Ovary (tissue), 9 donors: Measurements from ENCODE around the gene CYB5A. TPM values are rescaled to one million over a fixed set of nuclear protein-coding genes. Genes with fewer than 3 reads are reported as not detected.

ENCODE experiments used
- DNase-seq, 5 donors: peaks; one replicate each; pipeline ENCODE4 v3.0.0-alpha.2; 2019 to 2020
- H3K27ac ChIP-seq, 2 donors: fragments of 200-600 bp; one replicate each; pipeline versions ENCODE4 v1.5.1 to v1.8.0; 2019 to 2022
- H3K27me3 ChIP-seq: fragments of 200-600 bp; one replicate; pipeline ENCODE4 v1.8.0; 2022
- H3K36me3 ChIP-seq: fragments of 200-600 bp; sonication (generic); one replicate; pipeline ENCODE4 v1.5.1; 2019
- H3K4me1 ChIP-seq: one replicate; pipeline ENCODE4 v1.8.1; 2013; ENCODE audit warnings: mild to moderate bottlenecking, moderate library complexity; ENCODE audit not compliant: insufficient read depth
- H3K4me3 ChIP-seq: fragments of 200-600 bp; sonication (generic); one replicate; pipeline ENCODE4 v1.5.1; 2017
- H3K9me3 ChIP-seq, 2 donors: fragments of 200-600 bp in 1 of 2; sonication (generic) in 1 of 2; one replicate each; pipeline versions ENCODE4 v1.5.1 to v1.8.1; 2013 to 2019; ENCODE audit warnings: mild to moderate bottlenecking in 1 of 2, moderate library complexity in 1 of 2
- EP300 ChIP-seq: sonication (generic); formaldehyde crosslinking; IDR thresholded peaks from one replicate; pipeline ENCODE4 v1.6.1; 2017; ENCODE audit warnings: antibody characterized with exemption
- POLR2A ChIP-seq: fragments of 450-650 bp; IDR thresholded peaks from one replicate; pipeline ENCODE4 v1.6.1; 2017; ENCODE audit warnings: antibody characterized with exemption, mild to moderate bottlenecking, moderate library complexity
- WGBS, 3 donors: extraction: QIAGEN DNeasy Blood & Tissue Kit in 1 of 3; methylation state at CpG; one replicate each; pipeline versions ENCODE4 v1.1.5 to v1.1.7; 2013 to 2017; 5-methylcytosine and 5-hydroxymethylcytosine counted together
- intact Hi-C, 4 donors: fragments of 100-400 bp; cut with DNase I; formaldehyde crosslinking; loops; one replicate each; pipeline versions ENCODE4 v1.11.0 to v1.15.1; 2022 to 2023
- polyA plus RNA-seq, 2 donors: library from polyadenylated mRNA; stranded (reverse); fragments of 200-250 nt in 1 of 2; fragments of 350-450 nt in 1 of 2; fragmentation: Illumina TruSeq in 1 of 2; extraction: RNeasy Lipid Tissue Mini Kit (QIAGEN cat#74804) in 1 of 2; gene quantifications; one replicate each; pipeline ENCODE4 v1.2.3, GENCODE V29; 2013 to 2014
- total RNA-seq, 7 donors: library from RNA; depleted of rRNA in 2 of 7; stranded (reverse); fragments of >200 nt in 2 of 7; fragmentation: NEBNext Ultra II Directional in 3 of 7; extraction: Animal tissue kit (Norgen Biotek cat#: 25700) in 3 of 7; gene quantifications; one replicate each; pipeline versions ENCODE4 v1.1.0 to v1.2.4, GENCODE V29; 2016 to 2023
- TF ChIP-seq, protein P1 (sequence below), 3 donors: fragments of 450-650 bp in 2 of 3; fragments of 200-600 bp in 1 of 3; IDR thresholded peaks; one replicate each; pipeline versions ENCODE4 v1.5.1 to v1.8.0; 2016 to 2022; ENCODE audit warnings: antibody characterized with exemption in 3 of 3, mild to moderate bottlenecking in 1 of 3
- donor health status: DM: no; HTN: no; CAD: no; lungs with moderate emphysema.
- donor health status: DM: no; HTN: no; CAD: no.
- donor health status: Bipolar disorder and iron deficiency.
- donor health status: DM: yes; HTN: yes; CAD: no.
- donor health status: DM: no; HTN: no; CAD: no.
- donor health status: DM: yes; HTN: yes; CAD: no.

The CYB5A gene
- total and polyA plus RNA-seq, 9 donors, result 158 to 454 (median 293) TPM

DNA sequence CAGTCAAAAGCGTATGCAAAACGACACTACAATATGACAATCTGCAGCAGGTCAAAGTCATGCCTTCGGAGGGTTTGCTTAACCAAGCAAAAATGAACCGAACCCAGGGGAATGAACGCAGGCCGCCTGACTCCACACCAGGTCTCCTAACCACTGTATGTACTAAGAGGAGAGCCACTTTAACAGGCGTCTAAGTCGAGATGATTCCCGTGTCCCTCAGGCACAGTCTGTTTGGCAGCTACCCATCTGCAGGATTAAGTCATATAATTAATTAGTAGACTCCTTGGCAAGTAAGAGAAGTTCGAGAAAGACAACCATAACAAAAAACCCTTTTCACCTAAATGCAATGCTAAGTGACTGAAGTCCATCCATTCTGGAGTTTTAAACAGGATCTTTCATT, 15.2 kb downstream of the CYB5A start:
- TF ChIP-seq POLR2A, result no peak
- TF ChIP-seq, protein P1, sequence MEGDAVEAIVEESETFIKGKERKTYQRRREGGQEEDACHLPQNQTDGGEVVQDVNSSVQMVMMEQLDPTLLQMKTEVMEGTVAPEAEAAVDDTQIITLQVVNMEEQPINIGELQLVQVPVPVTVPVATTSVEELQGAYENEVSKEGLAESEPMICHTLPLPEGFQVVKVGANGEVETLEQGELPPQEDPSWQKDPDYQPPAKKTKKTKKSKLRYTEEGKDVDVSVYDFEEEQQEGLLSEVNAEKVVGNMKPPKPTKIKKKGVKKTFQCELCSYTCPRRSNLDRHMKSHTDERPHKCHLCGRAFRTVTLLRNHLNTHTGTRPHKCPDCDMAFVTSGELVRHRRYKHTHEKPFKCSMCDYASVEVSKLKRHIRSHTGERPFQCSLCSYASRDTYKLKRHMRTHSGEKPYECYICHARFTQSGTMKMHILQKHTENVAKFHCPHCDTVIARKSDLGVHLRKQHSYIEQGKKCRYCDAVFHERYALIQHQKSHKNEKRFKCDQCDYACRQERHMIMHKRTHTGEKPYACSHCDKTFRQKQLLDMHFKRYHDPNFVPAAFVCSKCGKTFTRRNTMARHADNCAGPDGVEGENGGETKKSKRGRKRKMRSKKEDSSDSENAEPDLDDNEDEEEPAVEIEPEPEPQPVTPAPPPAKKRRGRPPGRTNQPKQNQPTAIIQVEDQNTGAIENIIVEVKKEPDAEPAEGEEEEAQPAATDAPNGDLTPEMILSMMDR (IDR thresholded peaks at IDR 0.05), result no peak
- TF ChIP-seq EP300, result no peak
- Histone ChIP-seq H3K27me3 (no peaks in the 10 kb centered on the region), H3K9me3 (no peaks in the 10 kb centered on the region), H3K36me3 (no peaks in the 10 kb centered on the region), H3K27ac (no peak overlapping the region), H3K4me1 (peaks cover 16% of the 10 kb centered on the region), H3K4me3 (no peak overlapping the region)
- intact Hi-C loops, result no loop called here
- WGBS, 3 donors, result 78 to 84% (median 79%) methylated on average over 10 of the region's 10 CpGs
- DNase-seq, result no peak

DNA sequence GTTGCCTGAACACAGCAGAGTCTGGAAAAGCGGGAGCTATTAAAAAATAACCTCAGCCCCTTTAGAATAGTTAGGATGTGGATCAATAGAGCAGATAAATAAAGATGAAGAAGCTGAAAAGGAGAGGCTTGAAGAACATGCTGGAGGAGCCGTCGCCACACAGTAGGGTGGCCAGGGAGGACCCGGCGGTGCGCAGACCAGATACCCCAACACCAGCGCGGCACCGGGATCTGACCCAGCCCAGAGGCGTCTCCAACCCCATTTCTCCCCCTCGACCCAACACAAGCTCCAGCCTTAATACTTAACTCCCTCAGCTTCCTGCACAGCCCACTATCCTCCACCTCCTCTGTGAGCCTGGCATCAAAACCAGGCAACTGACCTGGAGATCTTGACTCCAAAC, 16.0 kb downstream of the CYB5A start:
- Histone ChIP-seq H3K27ac (no peak overlapping the region), H3K9me3 (no peaks in the 10 kb centered on the region), H3K27me3 (no peaks in the 10 kb centered on the region), H3K4me3 (no peak overlapping the region), H3K4me1 (peaks cover 16% of the 10 kb centered on the region), H3K36me3 (no peaks in the 10 kb centered on the region)
- intact Hi-C loops, result no loop called here
- DNase-seq, result no peak
- 89 to 93% (median 92%) methylated on average over 11 of the region's 11 CpGs for WGBS, 3 donors
- no peak for TF ChIP-seq EP300

DNA sequence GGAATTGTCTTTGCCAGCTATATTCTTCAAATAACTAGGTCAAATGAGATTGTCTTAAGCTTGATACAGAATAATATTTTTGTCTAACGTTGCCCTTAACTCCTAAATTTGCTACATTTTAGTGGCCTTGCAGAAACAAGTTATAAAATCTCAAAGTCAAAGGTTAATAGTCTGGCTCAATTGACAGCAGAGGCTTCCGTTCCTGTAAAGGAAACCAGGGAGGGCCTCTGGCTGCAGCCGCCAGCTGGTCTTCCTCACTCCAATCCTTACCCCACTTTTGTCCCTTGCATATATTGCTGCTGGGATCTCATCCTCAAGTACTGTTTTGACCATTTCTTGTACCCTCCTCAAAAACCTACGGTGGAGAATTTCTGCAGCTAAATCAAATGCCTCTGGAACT, 17.1 kb downstream of the CYB5A start:
- Histone ChIP-seq H3K9me3 (no peaks in the 10 kb centered on the region), H3K4me3 (no peak overlapping the region), H3K27me3 (no peaks in the 10 kb centered on the region), H3K36me3 (no peaks in the 10 kb centered on the region), H3K27ac (no peak overlapping the region), H3K4me1 (peaks cover 18% of the 10 kb centered on the region)
- no peak for DNase-seq
- intact Hi-C loops, result no loop called here
- 53 to 60% (median 59%) methylated on average over 4 of the region's 4 CpGs for WGBS, 3 donors
- no peak for TF ChIP-seq EP300
- TF ChIP-seq, protein P1 (IDR thresholded peaks at IDR 0.05), result no peak
- TF ChIP-seq POLR2A, result no peak

DNA sequence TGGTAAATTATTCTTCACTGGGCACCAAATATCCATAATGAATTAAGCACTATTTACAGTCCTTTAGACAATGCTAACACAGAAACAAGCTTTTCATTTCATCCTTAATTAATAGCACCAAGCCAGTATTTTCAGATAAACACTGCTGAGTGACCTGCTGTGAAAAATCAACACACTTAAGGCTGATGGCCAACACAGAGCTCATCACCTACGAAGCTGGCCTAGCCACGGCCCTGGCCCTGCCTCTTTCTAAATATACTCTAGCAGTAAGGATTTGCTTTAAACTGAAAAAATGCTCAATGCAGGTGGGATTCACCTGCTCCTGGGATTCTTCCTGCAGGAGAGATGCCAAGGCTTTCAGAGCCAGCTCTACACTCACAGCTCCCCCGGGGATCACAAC, 18.4 kb downstream of the CYB5A start:
- Histone ChIP-seq H3K27me3 (no peaks in the 10 kb centered on the region), H3K9me3 (no peaks in the 10 kb centered on the region), H3K4me3 (no peak overlapping the region), H3K4me1 (peaks cover 17% of the 10 kb centered on the region), H3K27ac (no peak overlapping the region), H3K36me3 (no peaks in the 10 kb centered on the region)
- intact Hi-C loops, result no loop called here
- TF ChIP-seq POLR2A, result no peak
- TF ChIP-seq, protein P1 (IDR thresholded peaks at IDR 0.05), result no peak
- TF ChIP-seq EP300, result no peak
- no peak for DNase-seq
- 81 to 87% (median 82%) methylated on average over 3 of the region's 3 CpGs for WGBS, 3 donors

DNA sequence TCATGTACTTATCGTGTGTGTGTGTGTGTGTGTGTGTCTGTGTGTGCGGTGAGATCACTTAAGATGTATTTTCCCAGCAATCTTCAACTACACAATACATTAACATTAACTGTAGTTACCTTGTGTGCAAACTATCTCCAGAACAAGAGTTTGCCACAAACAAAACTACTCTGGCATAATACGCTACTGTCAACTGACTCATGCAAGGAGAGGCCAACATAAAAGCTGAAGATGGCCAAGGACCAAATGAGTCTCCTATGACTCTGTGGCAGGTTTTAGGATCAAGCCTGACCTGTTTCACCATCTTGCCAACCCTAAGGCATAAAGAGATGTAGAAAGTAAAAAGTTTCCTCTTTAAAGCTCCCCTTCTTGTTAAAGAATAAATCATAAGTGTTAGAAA, 20.1 kb downstream of the CYB5A start:
- Histone ChIP-seq H3K27ac (no peak overlapping the region), H3K4me3 (no peak overlapping the region), H3K9me3 (no peaks in the 10 kb centered on the region), H3K36me3 (no peaks in the 10 kb centered on the region), H3K27me3 (no peaks in the 10 kb centered on the region), H3K4me1 (peaks cover 11% of the 10 kb centered on the region)
- no peak for DNase-seq
- intact Hi-C loops, result no loop called here
- WGBS, 3 donors, result 79 to 98% (median 93%) methylated on average over 3 of the region's 3 CpGs
- TF ChIP-seq, protein P1 (IDR thresholded peaks at IDR 0.05), result no peak
- TF ChIP-seq EP300 (no peak), POLR2A (no peak)
